HG02623 (cell line): ENCODE measurements around the gene STRIP2.
"Not testable (repeated sequence)": the region's sequence is repeated elsewhere in the genome, so short reads cannot be mapped to it uniquely, and the experiment has no call there.

Experiments
- ATAC-seq: cut with Tn5 transposase; IDR thresholded peaks from one replicate; pipeline ENCODE4 v1.9.1; 2021; ENCODE audit warnings: moderate library complexity; ENCODE audit not compliant: unreplicated experiment

STRIP2 gene

DNA sequence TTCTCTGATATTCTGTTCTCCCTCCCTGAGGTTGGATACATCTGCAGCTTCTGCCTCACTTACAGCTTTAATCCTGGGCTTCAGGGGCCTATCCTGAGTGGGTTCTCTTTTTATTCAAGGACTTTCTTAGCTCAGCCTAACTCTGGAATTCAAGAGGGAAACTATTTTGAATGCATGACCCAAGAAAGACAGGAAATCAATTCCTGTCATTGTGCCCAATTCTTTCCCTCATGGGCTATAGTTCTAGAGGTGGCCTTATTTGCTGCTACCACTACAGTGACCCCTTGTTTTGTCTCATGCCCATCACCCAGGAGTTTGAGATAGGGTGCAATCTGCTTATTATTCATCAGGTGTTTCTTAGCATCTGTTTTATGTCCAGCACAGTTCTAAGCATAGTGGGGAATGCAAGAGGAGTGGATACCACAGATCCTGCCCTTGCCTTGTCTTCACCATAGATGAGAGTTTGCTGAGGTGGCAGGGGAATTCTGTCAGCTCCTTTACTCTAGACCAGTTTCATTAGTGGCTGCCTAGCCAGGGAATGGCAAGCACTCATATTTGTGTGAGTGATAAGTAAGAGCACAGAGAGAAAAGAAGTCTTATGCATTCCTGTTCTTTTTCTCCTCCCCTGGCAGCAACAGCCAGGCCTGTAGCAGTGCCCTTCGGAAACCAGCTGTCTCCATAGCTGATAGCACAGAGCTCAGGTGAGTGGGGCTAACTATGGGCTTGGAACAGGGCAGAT is 19.4 kb downstream of the STRIP2 start:
- ATAC-seq, result no peak

DNA sequence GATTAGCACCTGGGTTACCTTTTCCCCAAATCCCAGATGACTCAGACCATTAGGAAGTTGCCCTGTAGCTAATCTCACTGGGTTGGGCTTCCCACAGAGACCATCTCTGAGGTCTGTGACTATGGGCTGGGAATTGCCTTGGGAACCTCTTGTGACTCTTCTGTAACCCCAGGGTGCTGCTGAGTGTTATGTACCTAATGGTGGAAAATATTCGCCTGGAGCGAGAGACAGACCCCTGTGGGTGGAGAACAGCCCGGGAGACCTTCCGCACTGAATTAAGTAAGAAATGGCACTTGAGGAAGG is 20.0 kb downstream of the STRIP2 start:
- ATAC-seq, result no peak

DNA sequence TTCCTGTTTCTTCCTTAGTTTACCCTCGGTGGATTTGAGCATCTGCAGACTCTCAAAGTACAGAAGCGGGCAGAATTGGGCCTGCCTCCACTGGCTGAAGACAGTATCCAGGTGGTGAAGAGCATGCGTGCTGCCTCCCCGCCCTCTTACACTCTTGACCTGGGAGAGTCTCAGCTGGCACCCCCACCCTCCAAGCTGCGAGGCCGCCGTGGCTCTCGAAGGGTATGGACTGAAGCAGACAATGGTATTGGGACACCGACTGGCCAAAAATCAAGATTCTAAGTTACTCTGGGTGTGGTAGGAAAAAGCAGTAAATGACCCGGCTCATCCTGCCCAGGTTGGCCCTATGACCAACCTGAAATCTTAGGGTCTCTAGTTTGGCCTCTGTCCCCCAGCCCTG is 22.2 kb downstream of the STRIP2 start:
- no peak for ATAC-seq

DNA sequence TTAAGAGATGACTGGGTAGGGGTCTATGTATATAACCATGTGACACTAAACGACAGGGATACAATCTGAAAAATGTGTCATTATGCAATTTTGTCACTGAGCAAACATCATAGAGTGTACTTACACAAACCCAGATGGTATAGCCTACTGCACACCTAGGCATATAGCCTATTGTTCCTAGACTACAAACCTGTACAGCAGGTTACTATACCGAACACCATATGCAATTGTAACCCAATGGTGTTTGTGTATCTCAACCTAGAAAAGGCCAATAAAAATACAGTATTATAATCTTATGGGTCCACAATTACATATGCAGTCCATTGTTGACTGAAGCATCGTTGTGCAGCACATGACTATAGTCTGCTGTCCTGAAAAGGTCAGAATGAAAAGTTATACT is 22.9 kb downstream of the STRIP2 start:
- no peak for ATAC-seq

DNA sequence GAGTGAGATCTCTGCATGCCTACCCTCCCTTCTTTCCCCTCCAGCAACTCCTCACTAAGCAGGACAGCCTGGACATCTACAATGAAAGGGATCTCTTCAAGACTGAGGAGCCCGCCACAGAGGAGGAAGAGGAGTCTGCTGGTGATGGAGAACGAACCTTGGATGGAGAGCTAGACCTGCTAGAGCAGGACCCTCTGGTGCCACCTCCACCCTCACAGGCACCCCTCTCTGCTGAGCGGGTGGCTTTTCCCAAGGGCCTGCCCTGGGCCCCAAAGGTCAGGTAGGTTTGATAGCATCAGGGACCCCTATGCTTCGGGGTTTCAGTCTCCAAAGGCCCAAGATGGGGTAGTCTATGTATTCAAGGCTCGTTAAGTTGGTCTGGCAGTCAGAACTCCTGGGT is 23.9 kb downstream of the STRIP2 start:
- ATAC-seq, result no peak

DNA sequence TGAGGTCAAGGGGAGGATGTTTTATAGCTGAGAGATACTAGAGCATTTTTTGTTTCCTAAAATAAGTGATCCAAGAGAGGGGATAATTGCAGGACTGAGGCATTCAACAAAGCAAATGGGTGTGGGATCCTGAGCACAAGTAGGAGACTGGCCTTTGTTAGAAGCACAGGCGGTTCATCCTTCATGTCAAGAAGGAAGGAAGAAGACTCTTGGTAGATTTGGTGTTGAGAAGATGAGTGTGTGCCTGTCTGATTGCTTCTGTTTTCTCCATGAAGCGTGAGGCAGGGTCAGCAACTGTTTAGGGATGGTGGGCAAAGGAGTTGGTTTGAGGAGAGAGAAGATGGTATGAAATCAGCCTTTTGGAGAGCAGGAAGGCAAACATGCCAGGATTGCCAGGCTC is 27.6 kb downstream of the STRIP2 start:
- ATAC-seq, result no peak

DNA sequence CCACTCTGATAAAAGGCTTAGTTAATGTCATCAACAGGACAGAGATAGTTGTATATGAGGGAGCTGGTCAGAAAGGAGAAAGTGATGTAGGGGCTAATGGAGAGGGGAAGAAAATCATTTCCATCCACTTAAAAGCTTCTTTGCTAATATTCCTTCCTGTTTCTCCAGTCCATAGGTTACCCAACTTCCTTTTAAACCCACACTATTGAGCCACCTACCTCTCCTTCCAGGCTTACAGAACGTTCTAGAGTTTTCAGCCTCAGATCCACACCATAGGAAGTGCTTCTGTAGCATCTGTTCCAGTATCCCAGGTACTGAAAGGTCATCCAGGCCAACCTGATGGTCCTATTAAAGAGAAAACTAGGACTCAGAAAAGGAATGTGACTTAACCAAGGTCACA is 28.2 kb downstream of the STRIP2 start:
- ATAC-seq, result no peak

DNA sequence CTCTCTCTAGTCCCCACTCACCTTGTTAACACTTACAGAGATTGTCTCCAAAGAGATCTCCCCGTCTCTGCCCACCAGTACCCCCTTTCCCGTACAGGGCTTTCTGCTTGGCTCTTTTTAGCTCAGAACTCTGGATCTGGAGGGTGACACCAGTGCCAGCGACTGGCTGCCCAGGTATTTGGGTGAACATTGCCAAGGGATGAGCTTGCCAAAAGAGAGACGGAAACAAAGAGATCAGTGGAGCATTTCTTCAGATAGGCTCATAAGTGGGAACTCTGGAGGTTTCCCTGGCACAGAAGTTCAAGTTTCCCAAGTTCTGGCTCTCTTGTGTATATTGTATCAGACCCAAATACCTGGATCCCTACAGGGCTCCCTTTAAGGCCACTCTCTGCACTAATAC is 30.0 kb downstream of the STRIP2 start:
- ATAC-seq, result no peak

DNA sequence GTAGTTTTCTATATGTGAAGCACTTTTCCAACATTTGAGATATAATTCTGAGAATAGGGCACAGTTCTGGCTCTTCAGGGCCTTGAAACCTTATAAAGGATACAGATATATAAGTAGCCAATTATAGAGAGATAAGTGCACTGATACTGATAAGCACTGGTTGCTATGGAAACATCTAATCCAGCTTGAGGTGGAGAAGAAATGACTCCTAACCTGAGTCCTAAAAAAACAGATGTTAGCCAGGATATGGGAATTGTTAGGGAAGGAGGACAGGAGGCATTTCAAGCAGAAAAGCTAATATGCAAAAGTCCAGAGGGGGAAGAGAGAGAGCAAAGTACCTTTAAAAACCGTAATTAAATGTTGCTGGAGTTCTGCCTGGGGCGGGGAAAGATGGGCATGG is 30.8 kb downstream of the STRIP2 start:
- no peak for ATAC-seq

DNA sequence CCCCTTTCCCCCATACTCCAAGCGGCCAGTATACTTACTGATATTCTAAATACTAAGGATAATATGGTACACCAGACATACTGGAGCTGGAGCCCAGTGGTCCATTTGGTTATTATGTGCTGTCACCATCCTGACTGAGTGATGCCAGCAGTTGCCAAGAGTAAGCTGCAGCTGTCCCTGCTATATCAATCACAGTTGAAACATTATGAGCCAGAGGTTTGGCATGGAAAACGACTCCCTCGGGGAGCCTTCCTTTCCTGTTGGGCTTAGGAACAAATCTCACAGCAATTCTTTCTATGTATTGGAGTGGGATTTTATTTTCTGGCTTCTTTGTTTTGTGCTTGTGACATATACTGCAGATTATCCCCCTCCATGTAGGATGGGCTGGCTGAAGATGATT is 32.6 kb downstream of the STRIP2 start:
- ATAC-seq, result no peak

DNA sequence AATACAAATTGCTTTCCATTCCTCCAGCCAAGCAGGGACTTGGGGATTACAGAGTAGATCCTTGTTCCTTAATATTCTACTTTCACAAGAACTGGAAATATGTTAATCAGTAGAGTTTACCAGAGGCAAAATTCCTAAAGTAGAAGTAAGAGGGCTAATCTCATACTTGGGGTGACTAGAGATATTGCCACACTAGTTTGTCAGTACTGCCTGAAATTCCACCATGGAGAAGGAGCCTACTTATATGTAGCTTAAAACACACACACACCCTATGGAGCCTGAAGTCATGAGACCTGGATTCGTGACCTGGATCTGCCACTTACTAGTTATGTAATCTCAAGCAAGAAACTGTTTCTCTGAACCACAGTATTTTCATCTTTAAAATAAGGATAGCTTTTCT is 33.9 kb downstream of the STRIP2 start:
- no peak for ATAC-seq

DNA sequence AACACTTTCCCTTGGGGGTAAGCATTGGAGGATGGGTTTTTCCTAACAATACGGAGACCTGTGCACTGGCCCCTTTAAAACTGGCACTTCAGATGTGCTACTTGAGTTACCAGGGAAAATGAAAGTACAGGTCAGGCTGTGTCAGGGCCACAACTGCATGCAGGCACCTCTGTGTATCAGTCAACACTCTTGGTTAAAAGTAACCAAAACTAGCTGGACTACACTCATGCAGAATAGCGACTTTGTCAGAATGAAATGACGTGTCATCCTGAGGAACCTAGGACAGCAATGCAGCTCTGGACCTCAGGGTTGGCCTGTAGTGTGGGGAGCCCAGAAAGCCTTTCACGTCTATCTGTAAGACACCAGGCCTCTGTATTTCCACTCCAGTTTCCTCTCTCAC is 34.3 kb downstream of the STRIP2 start:
- no peak for ATAC-seq

DNA sequence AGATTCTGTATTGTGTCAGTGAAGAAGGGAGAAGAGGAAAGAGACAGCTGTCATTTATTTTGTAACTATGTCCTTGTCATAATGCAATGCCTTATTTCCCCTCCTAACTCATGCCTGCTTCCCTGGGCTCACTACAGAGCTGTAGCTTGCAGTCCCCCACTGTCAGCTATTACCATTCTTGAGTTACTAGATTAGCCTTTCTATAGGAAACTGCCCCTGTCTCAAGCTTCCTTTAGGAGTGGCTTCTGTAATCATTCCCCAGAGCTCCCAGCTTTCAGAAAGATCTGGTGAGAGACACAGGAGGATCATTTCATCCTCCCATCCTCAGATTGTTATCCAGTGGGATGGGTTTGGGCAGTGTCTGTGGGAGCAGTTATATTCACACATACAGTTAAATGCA is 35.7 kb downstream of the STRIP2 start:
- no peak for ATAC-seq

DNA sequence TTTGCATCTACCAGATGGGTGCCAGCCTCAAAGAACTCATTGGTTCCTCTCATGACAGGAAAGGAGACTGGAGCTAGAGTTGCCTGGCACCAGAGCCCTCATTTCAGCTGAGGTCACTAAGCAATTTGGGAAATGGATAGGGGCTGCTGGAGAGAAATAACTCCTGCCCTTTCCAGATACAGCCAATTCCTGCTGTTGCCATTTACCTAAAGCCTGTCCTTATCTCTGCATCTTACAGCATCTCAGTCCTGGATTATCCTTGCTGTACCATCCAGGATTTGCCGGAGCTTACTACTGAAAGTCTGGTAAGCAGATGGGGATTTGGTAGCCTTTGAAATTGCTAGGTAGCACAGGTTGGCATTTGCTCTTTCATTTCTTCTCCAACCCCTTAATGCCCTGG is 36.2 kb downstream of the STRIP2 start:
- ATAC-seq, result no peak

DNA sequence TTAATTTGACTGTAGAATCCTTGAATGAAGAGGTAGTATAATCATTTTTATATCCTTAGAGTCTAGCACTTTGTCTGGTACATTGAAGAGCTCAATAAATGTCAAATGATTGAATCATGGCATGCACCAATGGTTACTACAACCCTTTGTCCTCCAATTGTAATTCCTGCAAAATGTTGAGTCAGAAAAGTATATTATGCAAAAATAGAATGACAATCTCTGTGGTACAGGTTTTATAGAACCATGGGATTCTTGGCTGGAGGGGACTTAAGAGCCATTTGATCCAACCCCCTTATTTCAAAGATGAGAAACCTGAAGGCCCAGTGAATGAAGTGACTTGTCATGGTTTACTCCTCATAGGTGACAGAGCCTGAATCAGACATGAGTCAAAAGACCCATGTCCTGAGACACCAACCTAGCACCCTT is 37.2 kb downstream of the STRIP2 start:
- ATAC-seq, result no peak

DNA sequence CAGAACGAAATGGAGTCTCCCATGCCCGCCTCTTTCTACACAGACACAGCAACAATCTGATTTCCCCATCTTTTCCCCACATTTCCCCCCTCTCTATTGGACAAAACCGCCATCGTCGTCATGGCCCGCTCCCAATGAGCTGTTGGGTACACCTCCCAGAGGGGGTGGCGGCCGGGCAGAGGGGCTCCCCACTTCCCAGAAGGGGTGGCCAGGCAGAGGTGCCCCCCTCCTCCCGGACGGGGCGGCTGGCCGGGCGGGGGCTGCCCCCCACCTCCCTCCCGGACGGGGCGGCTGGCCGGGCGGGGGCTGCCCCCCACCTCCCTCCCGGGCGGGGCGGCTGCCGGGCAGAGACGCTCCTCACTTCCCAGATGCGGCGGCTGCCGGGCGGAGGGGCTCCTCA is 41.7 kb downstream of the STRIP2 start:
- ATAC-seq, result not testable (repeated sequence)

DNA sequence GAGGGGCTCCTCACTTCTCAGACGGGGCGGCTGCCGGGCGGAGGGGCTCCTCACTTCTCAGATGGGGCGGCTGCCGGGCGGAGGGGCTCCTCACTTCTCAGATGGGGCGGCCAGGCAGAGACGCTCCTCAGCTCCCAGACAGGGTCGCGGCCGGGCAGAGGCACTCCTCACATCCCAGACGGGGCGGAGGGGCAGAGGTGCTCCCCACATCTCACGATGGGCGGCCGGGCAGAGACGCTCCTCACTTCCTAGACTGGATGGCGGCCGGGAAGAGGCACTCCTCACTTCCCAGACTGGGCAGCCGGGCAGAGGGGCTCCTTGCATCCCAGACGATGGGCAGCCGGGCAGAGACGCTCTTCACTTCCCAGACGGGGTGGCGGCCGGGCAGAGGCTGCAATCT is 42.2 kb downstream of the STRIP2 start:
- ATAC-seq, result not testable (repeated sequence)

DNA sequence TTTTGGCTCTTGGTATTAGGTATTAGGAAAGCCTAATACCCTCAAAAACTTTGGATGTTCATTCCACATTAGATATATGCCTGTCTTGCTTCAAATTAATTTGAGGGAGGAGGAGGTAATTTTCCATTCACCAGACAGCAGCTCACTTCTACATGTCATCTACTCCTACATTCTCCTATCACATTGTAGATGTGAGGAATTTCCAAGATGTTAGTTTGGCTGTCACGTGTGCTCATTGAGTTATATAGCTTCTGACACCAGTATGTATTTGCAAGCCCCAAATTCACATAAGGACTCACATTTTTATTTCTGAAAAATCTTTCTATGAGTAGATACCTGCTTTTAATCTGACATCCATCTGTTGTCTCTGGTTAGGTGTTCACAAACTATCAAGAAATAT is 45.6 kb downstream of the STRIP2 start:
- no peak for ATAC-seq

DNA sequence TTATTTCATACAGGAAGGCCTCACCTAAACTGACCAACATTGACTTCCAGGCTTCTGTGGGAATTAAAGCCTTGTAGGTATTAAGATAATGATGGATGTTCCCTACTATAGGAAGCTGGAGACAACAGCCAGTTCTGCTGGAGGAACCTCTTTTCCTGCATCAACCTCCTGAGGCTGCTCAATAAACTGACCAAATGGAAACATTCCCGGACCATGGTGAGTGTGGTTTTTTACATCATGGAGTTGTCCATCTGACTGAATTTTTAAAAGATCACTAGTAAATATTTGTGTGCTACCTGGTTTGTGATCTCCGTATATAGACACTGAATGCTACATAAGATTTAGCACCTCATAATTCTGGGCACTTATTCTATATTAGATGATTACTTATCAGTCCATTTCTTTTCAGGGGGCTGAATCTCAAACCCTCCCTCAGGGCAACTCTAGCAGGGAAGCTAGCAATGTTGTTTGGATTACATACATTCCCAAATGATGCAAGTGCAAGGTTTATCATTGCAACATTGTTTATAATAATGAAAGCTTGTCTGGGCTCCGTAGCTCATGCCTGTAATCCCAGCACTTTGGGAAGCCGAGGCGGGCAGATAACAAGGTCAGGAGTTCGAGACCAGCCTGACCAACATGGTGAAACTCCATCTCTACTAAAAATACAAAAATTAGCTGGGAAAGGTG is 46.6 kb downstream of the STRIP2 start:
- no peak for ATAC-seq

DNA sequence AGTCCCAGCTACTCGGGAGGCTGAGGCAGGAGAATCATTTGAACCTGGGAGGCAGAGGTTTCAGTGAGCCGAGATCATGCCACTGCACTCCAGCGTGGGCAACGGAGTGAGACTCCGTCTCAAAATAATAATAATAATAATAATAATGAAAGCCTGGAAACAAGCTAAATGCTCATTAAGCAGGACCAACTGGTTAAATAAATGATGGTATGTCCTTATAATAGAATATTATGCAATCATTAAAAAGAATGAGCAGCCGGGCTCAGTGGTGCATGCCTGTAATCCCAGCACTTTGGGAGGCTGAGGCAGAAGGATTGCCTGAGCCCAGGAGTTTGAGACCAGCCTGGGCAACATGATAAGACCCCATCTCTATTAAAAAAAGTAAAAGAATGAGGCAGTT is 47.1 kb downstream of the STRIP2 start:
- ATAC-seq, result not testable (repeated sequence)

DNA sequence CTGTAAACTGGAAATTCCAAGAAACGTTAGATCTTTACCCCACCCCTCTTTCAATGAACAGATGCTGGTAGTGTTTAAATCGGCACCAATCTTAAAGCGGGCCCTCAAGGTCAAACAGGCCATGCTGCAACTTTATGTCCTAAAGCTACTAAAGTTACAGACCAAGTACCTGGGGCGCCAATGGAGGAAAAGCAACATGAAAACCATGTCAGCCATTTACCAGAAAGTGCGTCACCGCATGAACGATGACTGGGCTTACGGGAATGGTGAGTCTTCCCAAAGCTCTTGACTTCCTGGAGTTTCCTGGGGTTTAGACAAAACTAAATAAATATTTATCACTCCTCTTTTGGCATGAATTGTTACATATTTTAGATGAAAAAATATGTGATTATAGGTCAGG is 48.5 kb downstream of the STRIP2 start:
- ATAC-seq, result no peak

DNA sequence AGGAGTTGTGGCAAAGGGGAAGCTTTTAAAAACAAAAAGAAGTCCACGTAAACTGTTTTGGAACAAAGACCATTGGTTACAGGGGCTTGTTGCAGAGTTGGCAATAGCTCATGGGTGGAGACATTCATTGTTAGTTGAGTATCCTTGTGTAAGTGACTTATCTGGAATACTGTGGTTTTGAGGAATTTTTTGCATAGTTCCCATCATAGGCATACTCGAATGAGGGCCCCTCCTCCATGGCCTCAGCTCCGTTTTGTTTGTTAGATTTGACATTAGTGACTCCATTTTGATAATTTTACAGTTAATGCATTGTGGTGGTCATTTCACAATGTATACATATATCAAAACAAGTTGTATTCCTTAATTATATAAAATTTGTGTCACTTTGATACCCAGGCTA is 55.3 kb downstream of the STRIP2 start:
- no peak for ATAC-seq

DNA sequence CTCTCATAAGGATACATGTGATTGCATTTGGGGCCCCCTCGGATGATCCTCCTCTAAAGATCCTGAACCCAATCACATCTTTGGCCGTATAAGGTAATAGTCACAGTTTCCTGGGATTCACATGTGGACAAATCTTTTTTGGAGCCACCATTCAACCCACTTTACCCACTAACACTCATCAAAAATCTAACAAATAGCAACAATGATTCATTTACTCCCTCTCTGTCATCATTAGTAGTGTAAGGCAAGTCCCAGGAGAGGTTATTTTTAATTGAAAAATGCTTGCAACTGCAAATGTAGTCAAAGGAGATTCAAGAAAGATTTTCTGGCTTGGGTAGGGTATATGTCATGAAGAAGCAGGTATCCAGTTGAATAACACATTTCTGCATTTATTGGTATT is 58.2 kb downstream of the STRIP2 start:
- no peak for ATAC-seq
